Osteoblast (primary cell): ENCODE results near the gene TNS4. TPM values are rescaled to one million over a fixed set of nuclear protein-coding genes. Genes with fewer than 3 reads are reported as not detected.

Source experiments
- DNase-seq: peaks from one replicate; pipeline ENCODE4 v3.0.0; 2011; ENCODE audit warnings: low spot score, mixed read lengths; ENCODE audit not compliant: insufficient read length; ENCODE audit errors: missing footprints
- H2AFZ ChIP-seq: 2 replicates; pipeline ENCODE4 v1.6.0; 2011; ENCODE audit warnings: mild to moderate bottlenecking, low read length
- H3K27ac ChIP-seq: 2 replicates; pipeline ENCODE4 v1.5.1; 2011; ENCODE audit warnings: mild to moderate bottlenecking, low read depth, low read length, moderate library complexity
- H3K27me3 ChIP-seq: 2 replicates; pipeline ENCODE4 v1.6.0; 2012; ENCODE audit warnings: mild to moderate bottlenecking, control low read depth, inconsistent platforms, low read length, moderate library complexity; ENCODE audit not compliant: insufficient read depth
- H3K36me3 ChIP-seq: 2 replicates; pipeline ENCODE4 v1.5.1; 2011; ENCODE audit warnings: mild to moderate bottlenecking, low read length, control low read depth, moderate library complexity; ENCODE audit not compliant: insufficient read depth
- H3K4me1 ChIP-seq: 2 replicates; pipeline ENCODE4 v1.5.1; 2011; ENCODE audit warnings: mild to moderate bottlenecking, low read length, control low read depth, moderate library complexity; ENCODE audit not compliant: insufficient read depth
- H3K4me2 ChIP-seq: 2 replicates; pipeline ENCODE4 v1.6.0; 2011; ENCODE audit warnings: mild to moderate bottlenecking, low read length; ENCODE audit not compliant: insufficient read depth
- H3K4me3 ChIP-seq: fragments of 200-600 bp; sonication (generic); 3 replicates; pipeline ENCODE4 v1.5.1; 2012; ENCODE audit warnings: mild to moderate bottlenecking, low read length, inconsistent platforms; ENCODE audit not compliant: insufficient read depth
- H3K79me2 ChIP-seq: 2 replicates; pipeline ENCODE4 v1.6.0; 2012; ENCODE audit warnings: mild to moderate bottlenecking, low read length, control low read depth, inconsistent platforms; ENCODE audit not compliant: insufficient read depth
- H3K9me3 ChIP-seq: 2 replicates; pipeline ENCODE4 v1.5.1; 2011; ENCODE audit warnings: low read depth, low read length, control low read depth
- H4K20me1 ChIP-seq: 2 replicates; pipeline ENCODE4 v1.6.0; 2012; ENCODE audit warnings: mild to moderate bottlenecking, low read length, control low read depth; ENCODE audit not compliant: insufficient read depth
- total RNA-seq: library from RNA; depleted of rRNA; stranded (reverse); fragments of >200 nt; gene quantifications from 2 replicates; pipeline ENCODE4 v1.2.3, GENCODE V29; 2012
- TF ChIP-seq, protein P1 (sequence below): IDR thresholded peaks from 2 replicates; pipeline ENCODE4 v1.5.1; 2011; ENCODE audit warnings: mild to moderate bottlenecking, low read depth, low read length, moderate library complexity; ENCODE audit errors: extremely low read depth

TNS4 gene
- total RNA-seq, 1 donor = under 0.01 TPM

DNA sequence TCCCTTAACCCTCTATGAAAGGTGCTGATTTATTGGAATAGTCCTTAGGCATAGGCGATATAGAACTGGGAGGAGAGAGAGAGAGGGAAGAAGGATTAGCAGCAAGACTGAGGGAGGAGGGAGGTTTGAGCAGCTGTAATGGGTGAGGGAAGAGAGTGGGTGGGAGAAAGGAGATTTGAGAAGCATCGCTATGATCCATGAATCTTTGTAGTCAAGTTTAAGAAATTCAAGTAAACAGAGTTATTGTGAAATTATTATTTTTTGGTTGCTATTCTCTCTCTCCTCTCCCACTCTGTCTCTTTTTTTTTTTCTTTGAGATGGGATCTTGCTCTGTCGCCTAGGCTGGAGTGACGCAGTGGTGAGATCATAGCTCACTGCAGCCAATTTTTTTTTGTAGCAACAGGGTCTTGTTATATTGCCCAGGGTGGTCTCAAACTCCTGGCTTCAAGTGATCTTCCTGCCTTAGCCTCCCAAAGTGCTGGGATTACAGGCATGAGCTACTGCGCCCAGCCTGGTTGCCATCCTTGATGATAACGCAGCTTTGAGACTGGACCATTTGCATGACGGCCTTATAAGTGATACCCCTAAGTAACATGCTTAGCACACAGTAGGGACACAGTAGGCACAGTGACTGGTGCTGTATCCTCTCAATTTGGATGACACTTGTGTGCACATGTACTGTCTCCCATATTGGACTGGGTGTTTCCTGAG lies 21.0 kb upstream of the TNS4 start:
- Histone ChIP-seq H3K4me1 (peaks cover 27% of the 10 kb centered on the region), H3K79me2 (no peaks in the 10 kb centered on the region), H3K4me3 (no peak overlapping the region), H3K4me2 (peak overlapping the region; percentile 34), H2AFZ (no peak overlapping the region), H3K27me3 (no peaks in the 10 kb centered on the region), H3K9me3 (no peaks in the 10 kb centered on the region), H3K27ac (peak overlapping the region; percentile 95), H4K20me1 (no peaks in the 10 kb centered on the region), H3K36me3 (no peaks in the 10 kb centered on the region)
- TF ChIP-seq, protein P1, sequence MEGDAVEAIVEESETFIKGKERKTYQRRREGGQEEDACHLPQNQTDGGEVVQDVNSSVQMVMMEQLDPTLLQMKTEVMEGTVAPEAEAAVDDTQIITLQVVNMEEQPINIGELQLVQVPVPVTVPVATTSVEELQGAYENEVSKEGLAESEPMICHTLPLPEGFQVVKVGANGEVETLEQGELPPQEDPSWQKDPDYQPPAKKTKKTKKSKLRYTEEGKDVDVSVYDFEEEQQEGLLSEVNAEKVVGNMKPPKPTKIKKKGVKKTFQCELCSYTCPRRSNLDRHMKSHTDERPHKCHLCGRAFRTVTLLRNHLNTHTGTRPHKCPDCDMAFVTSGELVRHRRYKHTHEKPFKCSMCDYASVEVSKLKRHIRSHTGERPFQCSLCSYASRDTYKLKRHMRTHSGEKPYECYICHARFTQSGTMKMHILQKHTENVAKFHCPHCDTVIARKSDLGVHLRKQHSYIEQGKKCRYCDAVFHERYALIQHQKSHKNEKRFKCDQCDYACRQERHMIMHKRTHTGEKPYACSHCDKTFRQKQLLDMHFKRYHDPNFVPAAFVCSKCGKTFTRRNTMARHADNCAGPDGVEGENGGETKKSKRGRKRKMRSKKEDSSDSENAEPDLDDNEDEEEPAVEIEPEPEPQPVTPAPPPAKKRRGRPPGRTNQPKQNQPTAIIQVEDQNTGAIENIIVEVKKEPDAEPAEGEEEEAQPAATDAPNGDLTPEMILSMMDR = no peak
- no peak for DNase-seq

DNA sequence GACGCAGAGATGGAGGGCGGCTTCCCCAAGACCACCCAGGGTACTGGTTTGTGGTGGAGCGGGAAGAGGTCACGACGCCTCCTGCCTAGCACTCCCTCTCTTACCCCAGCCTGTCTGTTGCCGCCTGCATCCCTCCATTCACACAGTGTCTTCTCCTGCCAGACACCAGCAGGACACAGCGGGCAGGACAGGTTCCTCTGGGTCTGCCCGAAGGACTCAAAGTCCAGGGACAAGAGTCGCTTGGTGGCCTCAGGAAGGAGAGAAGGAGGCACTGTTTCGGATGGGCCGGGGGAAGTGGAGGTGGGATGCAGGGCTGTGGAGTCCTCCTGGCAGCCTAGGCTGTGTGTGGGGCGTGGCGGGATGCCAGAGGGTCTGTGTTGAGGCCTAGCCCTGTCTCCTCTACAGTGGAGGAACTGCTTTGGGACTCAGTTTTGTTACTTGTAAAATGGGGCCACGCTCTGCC lies 19.6 kb upstream of the TNS4 start:
- H4K20me1 ChIP-seq = no peaks in the 10 kb centered on the region
- H3K27me3 ChIP-seq = no peaks in the 10 kb centered on the region
- H3K79me2 ChIP-seq = no peaks in the 10 kb centered on the region
- DNase-seq = no peak
- peaks cover 40% of the 10 kb centered on the region for H3K4me1 ChIP-seq
- H2AFZ ChIP-seq = no peak overlapping the region
- peak overlapping the region; percentile 95 for H3K27ac ChIP-seq
- peak overlapping the region; percentile 9 for H3K4me2 ChIP-seq
- TF ChIP-seq, protein P1 = no peak
- H3K36me3 ChIP-seq = no peaks in the 10 kb centered on the region
- H3K9me3 ChIP-seq = no peaks in the 10 kb centered on the region
- H3K4me3 ChIP-seq = no peak overlapping the region

DNA sequence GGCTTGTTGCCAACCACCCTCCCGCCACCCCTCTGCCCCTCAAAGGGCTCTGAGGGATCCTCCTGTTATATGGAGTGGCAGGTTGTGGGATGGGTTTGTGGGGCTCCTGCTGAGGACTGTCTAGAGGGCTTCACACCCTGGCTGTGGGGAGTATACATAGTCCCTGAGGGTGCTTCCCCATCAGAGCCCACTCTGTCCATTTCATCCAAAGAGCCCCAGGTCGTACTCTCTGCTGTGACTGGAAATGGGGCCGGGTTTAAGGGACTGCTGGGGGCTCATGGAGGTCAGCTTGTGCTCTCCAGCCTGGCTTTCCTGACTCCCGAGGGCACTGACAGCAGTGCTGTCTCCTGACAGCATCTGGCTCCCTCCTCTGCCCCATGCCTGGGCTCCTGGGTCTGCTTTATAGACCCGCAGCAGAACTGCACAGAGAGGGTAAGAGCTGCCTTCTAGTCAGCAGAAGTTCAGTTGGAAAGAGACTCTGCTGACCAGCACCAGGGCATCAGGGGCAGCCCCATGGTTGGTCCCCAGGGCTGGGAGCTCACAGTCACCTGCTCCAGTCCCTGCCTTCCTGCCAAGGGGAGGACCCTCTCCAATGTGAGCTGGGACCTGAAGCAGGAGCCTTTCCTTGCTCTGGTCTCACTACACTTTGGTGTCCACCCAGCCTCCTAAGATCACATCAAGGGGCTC lies 17.8 kb upstream of the TNS4 start:
- H3K36me3 ChIP-seq = no peaks in the 10 kb centered on the region
- H3K4me2 ChIP-seq = no peak overlapping the region
- no peak for DNase-seq
- no peaks in the 10 kb centered on the region for H4K20me1 ChIP-seq
- no peaks in the 10 kb centered on the region for H3K79me2 ChIP-seq
- TF ChIP-seq, protein P1 = no peak
- peak overlapping the region; percentile 20 for H3K27ac ChIP-seq
- H3K4me1 ChIP-seq = peaks cover 40% of the 10 kb centered on the region
- H3K4me3 ChIP-seq = no peak overlapping the region
- no peaks in the 10 kb centered on the region for H3K9me3 ChIP-seq
- no peaks in the 10 kb centered on the region for H3K27me3 ChIP-seq
- H2AFZ ChIP-seq = no peak overlapping the region

DNA sequence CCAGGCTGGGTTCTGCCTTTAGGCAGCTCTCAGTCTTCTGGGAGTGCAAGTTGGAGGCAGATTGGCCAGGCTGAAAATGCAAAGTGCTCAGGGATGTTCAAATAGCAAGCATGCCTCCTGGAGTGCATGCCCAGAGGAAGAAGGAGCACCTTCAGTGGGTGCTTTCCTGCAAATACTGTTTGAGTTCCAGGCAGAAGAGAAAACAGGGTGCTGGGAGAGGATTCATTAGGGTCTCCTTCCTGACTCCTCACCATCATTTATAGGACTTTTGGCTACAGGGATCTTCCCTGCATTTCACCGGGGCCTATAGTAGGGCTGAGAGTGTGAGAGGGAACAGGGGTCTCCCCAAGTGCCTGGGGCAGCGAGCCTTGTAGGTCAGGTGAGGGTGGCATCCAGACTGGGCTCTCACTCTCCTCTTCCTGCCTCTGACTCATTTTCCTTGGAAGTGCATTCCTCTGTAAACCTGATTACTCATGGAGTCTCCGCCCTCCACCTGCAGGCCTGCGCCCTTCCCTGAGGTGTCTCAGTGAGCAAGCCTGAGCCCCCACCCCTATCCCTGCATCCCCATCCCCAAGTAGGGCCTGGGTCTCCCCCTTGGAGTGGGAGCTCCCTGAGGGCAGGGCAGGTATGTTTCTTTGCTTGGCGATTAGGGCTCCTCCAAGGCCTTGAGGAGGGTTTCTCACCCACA lies 17.1 kb upstream of the TNS4 start:
- Histone ChIP-seq H3K79me2 (no peaks in the 10 kb centered on the region), H2AFZ (no peak overlapping the region), H3K36me3 (no peaks in the 10 kb centered on the region), H3K4me2 (no peak overlapping the region), H3K4me1 (peaks cover 40% of the 10 kb centered on the region), H3K9me3 (no peaks in the 10 kb centered on the region), H4K20me1 (no peaks in the 10 kb centered on the region), H3K4me3 (no peak overlapping the region), H3K27me3 (no peaks in the 10 kb centered on the region), H3K27ac (peak overlapping the region; percentile 52)
- DNase-seq = no peak
- TF ChIP-seq, protein P1 = no peak
